ENCODE data around the gene OSBPL5. TPM values are rescaled to one million over a fixed set of nuclear protein-coding genes. Genes with fewer than 3 reads are reported as not detected.

The OSBPL5 gene
- total RNA-seq, 1 donor: 49.7 TPM

DNA sequence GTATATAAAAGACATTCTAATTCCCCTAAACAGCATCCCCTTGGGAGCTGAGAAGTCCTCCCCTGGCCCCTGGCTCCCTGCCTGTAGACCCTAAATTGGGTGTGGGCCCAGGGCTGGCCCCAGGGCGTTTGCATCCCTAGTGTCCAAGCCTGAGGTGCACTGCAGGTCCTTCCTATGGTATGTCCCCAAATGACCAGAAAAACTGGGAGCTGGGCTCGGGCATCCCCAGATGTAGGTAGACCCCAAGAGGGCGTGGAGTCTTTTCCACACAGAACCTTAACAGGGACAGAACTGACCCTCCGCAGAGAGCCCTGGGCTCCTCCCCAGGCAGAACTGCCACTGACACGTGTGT lies 782 bp upstream of the OSBPL5 start:
- TF ChIP-seq, protein P1, sequence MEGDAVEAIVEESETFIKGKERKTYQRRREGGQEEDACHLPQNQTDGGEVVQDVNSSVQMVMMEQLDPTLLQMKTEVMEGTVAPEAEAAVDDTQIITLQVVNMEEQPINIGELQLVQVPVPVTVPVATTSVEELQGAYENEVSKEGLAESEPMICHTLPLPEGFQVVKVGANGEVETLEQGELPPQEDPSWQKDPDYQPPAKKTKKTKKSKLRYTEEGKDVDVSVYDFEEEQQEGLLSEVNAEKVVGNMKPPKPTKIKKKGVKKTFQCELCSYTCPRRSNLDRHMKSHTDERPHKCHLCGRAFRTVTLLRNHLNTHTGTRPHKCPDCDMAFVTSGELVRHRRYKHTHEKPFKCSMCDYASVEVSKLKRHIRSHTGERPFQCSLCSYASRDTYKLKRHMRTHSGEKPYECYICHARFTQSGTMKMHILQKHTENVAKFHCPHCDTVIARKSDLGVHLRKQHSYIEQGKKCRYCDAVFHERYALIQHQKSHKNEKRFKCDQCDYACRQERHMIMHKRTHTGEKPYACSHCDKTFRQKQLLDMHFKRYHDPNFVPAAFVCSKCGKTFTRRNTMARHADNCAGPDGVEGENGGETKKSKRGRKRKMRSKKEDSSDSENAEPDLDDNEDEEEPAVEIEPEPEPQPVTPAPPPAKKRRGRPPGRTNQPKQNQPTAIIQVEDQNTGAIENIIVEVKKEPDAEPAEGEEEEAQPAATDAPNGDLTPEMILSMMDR (IDR thresholded peaks at IDR 0.05; ENCODE audit: insufficient read depth, low read depth, low read length): no peak
- DNase-seq (ENCODE audit: low read depth): no peak
- H3K4me3 ChIP-seq (ENCODE audit: low read depth, low read length): no peak overlapping the region

DNA sequence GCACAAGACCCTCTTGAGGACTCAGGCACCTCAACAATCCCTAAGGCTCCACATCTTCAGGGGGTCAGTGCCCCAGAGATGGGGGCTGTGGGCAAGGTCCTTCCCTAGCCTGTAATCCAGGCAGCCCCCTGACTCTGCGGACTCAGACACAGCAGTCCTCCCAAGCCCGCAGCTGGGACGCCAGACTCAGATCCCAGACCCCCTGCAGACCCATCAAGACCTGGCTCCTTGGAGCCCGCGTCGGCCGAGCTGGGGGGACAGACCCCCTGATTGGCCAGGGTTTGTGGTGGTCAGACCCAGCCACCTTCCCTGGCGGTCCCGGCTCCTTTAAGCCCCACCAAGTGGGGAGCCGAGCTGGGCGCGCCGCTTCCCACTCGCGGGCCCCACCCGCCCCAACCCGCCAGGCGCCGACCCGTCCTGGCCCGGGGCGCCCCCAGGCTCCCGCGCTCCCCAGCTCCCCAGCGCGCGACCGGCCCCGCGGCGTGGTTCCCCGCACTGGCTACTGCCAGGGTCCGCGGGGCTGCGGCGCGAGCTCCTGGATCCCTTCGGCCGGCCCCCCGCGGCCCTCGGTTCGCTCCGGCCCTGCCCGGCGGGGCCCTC lies 458 bp downstream of the OSBPL5 start:
- no peak for DNase-seq (ENCODE audit: low read depth)
- H3K4me3 ChIP-seq (ENCODE audit: low read depth, low read length): peak overlapping the region; percentile 75
- TF ChIP-seq, protein P1 (IDR thresholded peaks at IDR 0.05; ENCODE audit: insufficient read depth, low read depth, low read length): no peak

DNA sequence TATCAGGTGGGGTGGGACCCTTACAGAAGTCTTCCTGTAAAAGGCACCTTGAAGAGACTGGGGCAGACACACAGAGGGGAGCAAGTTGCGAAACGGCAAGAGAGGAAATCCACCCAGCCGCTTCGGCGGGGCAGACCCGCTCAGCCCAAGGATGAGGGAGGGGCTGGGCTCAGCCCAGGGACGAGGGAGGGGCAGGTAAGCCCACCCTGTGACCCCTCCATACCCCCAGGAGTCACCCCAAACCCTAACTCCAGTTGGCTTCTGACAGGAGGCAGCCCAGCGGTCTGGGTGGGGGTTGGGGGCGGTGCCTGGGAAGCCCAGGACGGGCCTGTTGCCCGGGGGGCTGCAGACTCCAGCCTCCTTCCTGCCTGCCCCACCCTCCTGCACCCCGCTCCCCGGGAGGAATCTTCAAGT lies 965 bp downstream of the OSBPL5 start:
- TF ChIP-seq, protein P1 (IDR thresholded peaks at IDR 0.05; ENCODE audit: insufficient read depth, low read depth, low read length): no peak
- H3K4me3 ChIP-seq (ENCODE audit: low read depth, low read length): peak overlapping the region; percentile 75
- peak; percentile 35 for DNase-seq (ENCODE audit: low read depth)

DNA sequence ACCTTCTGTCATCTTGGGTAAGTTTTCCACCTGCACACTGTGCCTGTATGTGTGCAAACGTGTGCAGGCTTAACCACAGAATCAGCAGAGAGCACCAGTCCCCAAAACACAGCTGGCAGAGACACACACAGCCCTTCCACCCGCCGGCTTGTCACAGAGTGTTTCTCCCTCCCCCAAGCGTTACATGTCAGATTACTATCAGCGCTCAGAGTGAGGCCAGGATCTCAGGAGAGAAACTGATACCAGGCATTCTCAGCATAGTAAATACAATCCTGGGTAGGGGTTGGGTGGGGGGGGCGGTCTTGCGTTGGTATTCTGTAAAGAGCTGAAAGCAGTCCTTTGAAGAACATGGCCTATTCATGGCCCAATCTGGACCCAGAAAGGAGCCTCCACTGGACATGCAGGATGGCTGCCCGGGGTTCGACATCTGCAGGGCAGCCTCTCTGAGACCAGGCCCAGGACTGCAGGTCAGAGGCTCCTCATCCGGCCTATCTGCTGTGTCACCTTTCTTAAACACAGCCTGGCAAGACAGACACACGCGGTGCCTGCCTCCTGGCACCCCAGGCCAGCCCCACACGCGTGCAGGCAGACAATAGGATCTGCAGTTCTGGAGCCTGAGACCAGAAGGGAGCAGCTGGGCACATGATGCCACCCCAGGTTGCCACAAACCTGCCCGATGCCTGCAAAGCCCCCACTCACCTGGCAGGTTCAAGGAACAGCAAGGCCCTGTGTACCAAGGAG lies 1.7 kb downstream of the OSBPL5 start:
- DNase-seq (ENCODE audit: low read depth): no peak
- TF ChIP-seq, protein P1 (IDR thresholded peaks at IDR 0.05; ENCODE audit: insufficient read depth, low read depth, low read length): no peak
- peak overlapping the region; percentile 75 for H3K4me3 ChIP-seq (ENCODE audit: low read depth, low read length)

DNA sequence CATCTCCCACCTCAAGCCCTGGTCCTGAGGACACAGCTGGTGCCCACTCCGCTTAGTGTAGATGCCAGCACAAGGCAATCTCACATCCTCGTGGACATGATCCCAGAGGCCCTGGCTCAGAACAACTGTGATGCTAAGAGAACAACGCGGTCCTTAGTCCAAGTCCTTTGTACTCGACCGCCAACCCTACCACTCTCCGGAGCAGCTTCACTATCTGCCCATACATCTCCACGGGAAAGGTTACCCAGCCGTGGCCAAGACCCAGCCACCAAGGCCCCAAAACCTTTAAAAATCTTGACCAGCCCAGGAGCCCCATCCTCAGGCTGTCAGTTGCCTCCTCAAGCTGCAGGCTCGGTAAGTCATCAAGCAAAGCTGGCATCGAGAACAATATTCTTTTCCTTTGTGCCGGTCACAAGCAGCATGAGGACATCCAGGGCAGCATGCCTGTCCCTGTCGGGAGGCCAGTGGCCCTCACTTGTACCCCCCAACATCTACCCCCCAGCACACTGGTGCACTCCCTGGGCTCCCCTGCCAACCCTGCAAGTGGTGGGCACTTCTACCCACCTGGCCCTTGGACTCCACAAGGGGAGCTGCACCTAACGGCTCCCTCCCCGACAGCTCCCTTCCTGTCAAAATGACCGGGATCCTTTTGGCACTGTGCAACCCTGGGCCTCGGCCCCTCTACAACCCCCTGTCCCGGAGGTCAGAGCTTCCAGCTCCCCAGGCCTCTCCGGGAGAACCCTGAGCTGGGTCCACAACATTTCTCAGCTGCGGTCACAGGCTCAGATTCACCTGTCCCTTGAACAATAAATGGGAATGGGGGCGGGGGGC lies 2.5 kb downstream of the OSBPL5 start:
- H3K4me3 ChIP-seq (ENCODE audit: low read depth, low read length): peak overlapping the region; percentile 75
- TF ChIP-seq, protein P1 (IDR thresholded peaks at IDR 0.05; ENCODE audit: insufficient read depth, low read depth, low read length): no peak
- DNase-seq (ENCODE audit: low read depth): no peak

DNA sequence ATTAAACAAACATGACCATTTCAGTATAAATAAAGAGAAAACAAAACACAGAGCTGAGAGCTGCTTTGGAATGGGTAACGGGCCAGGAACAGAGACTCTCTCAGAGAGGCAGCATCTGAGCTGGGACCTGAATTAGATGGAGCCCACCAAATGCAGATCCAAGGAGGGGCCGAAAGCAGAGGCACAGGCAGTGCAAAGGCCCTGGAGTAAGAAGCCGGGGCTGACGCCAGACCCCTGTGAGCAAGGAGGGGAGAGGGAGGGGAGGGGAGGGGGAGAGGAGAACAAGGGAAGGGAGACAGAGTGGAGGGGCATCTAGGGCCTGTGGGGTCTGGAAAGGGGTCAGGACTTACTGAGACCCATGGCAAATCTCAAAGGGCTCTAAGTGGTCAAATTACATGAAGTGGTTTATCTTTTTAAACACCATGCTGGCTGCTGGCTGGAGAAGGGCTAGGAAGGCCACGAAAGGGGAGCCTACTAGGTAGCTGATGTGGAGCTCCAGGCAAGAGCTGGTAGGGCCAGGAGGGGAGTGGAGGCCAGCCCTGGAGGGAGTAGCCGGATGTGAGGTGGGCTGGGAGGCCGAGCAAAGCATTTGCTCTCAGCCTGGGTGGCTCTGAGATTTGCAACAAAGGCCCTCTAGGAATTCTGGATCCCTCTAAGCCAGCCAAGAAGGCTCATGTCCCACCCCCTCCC lies 3.2 kb downstream of the OSBPL5 start:
- no peak for DNase-seq (ENCODE audit: low read depth)
- TF ChIP-seq, protein P1 (IDR thresholded peaks at IDR 0.05; ENCODE audit: insufficient read depth, low read depth, low read length): no peak
- no peak overlapping the region for H3K4me3 ChIP-seq (ENCODE audit: low read depth, low read length)

All from fibroblast of villous mesenchyme (primary cell).